Tibial nerve (tissue), 4 donors: Measurements from ENCODE around the gene PHACTR1.

Source experiments
- CTCF ChIP-seq, 5 experiments: fragments of 200-600 bp in 3 of 5; fragments of 450-650 bp in 2 of 5; sonication (generic) in 3 of 5; IDR thresholded peaks; one replicate each; pipeline ENCODE4 v1.5.1; 2016 to 2019; ENCODE audit warnings: antibody characterized with exemption in 5 of 5, mild to moderate bottlenecking in 3 of 5, moderate library complexity in 2 of 5
- EP300 ChIP-seq, 2 donors: sonication (generic); formaldehyde crosslinking; IDR thresholded peaks; one replicate each; pipeline ENCODE4 v1.6.1; 2017; ENCODE audit warnings: antibody characterized with exemption in 2 of 2, mild to moderate bottlenecking in 1 of 2

GRCh38 chr6:13113981-13114593 is 397.5 kb downstream of the PHACTR1 start:
- no peak for TF ChIP-seq CTCF (IDR thresholded peaks at IDR 0.05)
- TF ChIP-seq EP300 (IDR thresholded peaks at IDR 0.05), result no peak
